GM19372 (cell line): Measurements from ENCODE around the gene CHL1.

Experiments used
- ATAC-seq: cut with Tn5 transposase; IDR thresholded peaks from one replicate; pipeline ENCODE4 v1.9.1; 2021; ENCODE audit warnings: mild to moderate bottlenecking, low read depth, moderate library complexity; ENCODE audit not compliant: unreplicated experiment

The CHL1 gene

GRCh38 chr3:277873-278272 is 81.3 kb downstream of the CHL1 start:
- ATAC-seq, result no peak

GRCh38 chr3:278300-279064 is 81.9 kb downstream of the CHL1 start:
- ATAC-seq, result peak; percentile 61

- no peak for ATAC-seq
Measured at GRCh38 chr3:279325-279724, 82.8 kb downstream of the CHL1 start.

GRCh38 chr3:280681-281080 is 84.1 kb downstream of the CHL1 start:
- ATAC-seq, result no peak

- ATAC-seq, result no peak
Measured at GRCh38 chr3:284322-284721, 87.8 kb downstream of the CHL1 start.

GRCh38 chr3:288417-288816 is 91.9 kb downstream of the CHL1 start:
- no peak for ATAC-seq

GRCh38 chr3:291028-291427 is 94.5 kb downstream of the CHL1 start:
- ATAC-seq, result no peak

GRCh38 chr3:291646-292436 is 95.3 kb downstream of the CHL1 start:
- no peak for ATAC-seq

- ATAC-seq, result no peak
Measured at GRCh38 chr3:294096-294495, 97.5 kb downstream of the CHL1 start.

- no peak for ATAC-seq
Measured at GRCh38 chr3:294581-294980, 98.0 kb downstream of the CHL1 start.

GRCh38 chr3:295166-295565 is 98.6 kb downstream of the CHL1 start:
- ATAC-seq, result no peak

- no peak for ATAC-seq
Measured at GRCh38 chr3:297585-297984, 101.0 kb downstream of the CHL1 start.

- ATAC-seq, result peak; percentile 62
Measured at GRCh38 chr3:299590-300301, 103.2 kb downstream of the CHL1 start.

GRCh38 chr3:307182-307581 is 110.6 kb downstream of the CHL1 start:
- no peak for ATAC-seq

GRCh38 chr3:308597-309321 is 112.2 kb downstream of the CHL1 start:
- ATAC-seq, result no peak

GRCh38 chr3:312160-312733 is 115.7 kb downstream of the CHL1 start:
- ATAC-seq, result no peak

GRCh38 chr3:312911-313310 is 116.3 kb downstream of the CHL1 start:
- ATAC-seq, result no peak

- no peak for ATAC-seq
Measured at GRCh38 chr3:317012-317411, 120.4 kb downstream of the CHL1 start.

GRCh38 chr3:318903-319302 is 122.3 kb downstream of the CHL1 start:
- no peak for ATAC-seq

- no peak for ATAC-seq
Measured at GRCh38 chr3:324423-324822, 127.9 kb downstream of the CHL1 start.
